ENCODE results near the gene HELZ.

The HELZ gene

GRCh38 chr17:67026341-67026740 is 218.7 kb downstream of the HELZ start:
- Histone ChIP-seq H4K91ac (ENCODE audit: low read depth, low read length) (no peak overlapping the region), H3K4me2 (ENCODE audit: low read length) (no peak overlapping the region), H3K18ac (ENCODE audit: low read length) (no peak overlapping the region), H2BK5ac (ENCODE audit: low read depth, low read length, poor library complexity) (no peak overlapping the region), H4K12ac (ENCODE audit: low read depth, low read length) (no peak overlapping the region), H3K79me2 (ENCODE audit: control insufficient read depth, insufficient read depth, low read length, poor library complexity) (no peaks in the 10 kb centered on the region), H3K79me1 (ENCODE audit: low read length) (no peaks in the 10 kb centered on the region), H3K36me3 (ENCODE audit: control insufficient read depth in 1 of 2, insufficient read depth in 2 of 2, low read length in 2 of 2) (peaks cover 23 to 34% of the 10 kb centered on the region in 2 experiments), H3K27me3 (ENCODE audit: insufficient read depth, low read length) (no peaks in the 10 kb centered on the region), H3K4me1 (ENCODE audit: control insufficient read depth in 1 of 2, insufficient read depth in 2 of 2, low read length in 2 of 2) (peaks cover 0 to 4% of the 10 kb centered on the region in 2 experiments), H3K27ac (ENCODE audit: low read depth, low read length) (no peak overlapping the region), H3K4me3 (ENCODE audit: low read depth, low read length) (peak overlapping the region; percentile 43), H2BK12ac (ENCODE audit: low read length) (no peak overlapping the region), H3K4ac (ENCODE audit: low read depth, low read length) (no peak overlapping the region), H3K9me3 (ENCODE audit: insufficient read depth, low read depth, low read length) (no peaks in the 10 kb centered on the region), H3K23ac (ENCODE audit: low read length) (peak overlapping the region; percentile 50), H4K8ac (ENCODE audit: low read depth, low read length) (no peak overlapping the region), H2AK5ac (ENCODE audit: low read length) (no peak overlapping the region), H3K14ac (ENCODE audit: low read length) (no peak overlapping the region), H3K9ac (ENCODE audit: low read length) (peak overlapping the region; percentile 7), H2BK120ac (ENCODE audit: insufficient read depth, low read length, poor library complexity) (no peak overlapping the region), H2AFZ (ENCODE audit: insufficient read depth, low read length, poor library complexity) (no peak overlapping the region)
- WGBS (ENCODE audit: extremely low coverage, insufficient coverage, insufficient read length) = 100% methylated on average over 2 of the region's 2 CpGs
- no peak for DNase-seq

- peaks cover 0 to 4% of the 10 kb centered on the region in 2 experiments for H3K4me1 ChIP-seq (ENCODE audit: control insufficient read depth in 1 of 2, insufficient read depth in 2 of 2, low read length in 2 of 2)
- no peaks in the 10 kb centered on the region for H3K79me1 ChIP-seq (ENCODE audit: low read length)
- no CpG with 5 or more reads among the region's 20 CpGs for WGBS (ENCODE audit: extremely low coverage, insufficient coverage, insufficient read length)
- H3K36me3 ChIP-seq (ENCODE audit: control insufficient read depth in 1 of 2, insufficient read depth in 2 of 2, low read length in 2 of 2) = peaks cover 17 to 32% of the 10 kb centered on the region in 2 experiments
- DNase-seq = no peak
- no peaks in the 10 kb centered on the region for H3K79me2 ChIP-seq (ENCODE audit: control insufficient read depth, insufficient read depth, low read length, poor library complexity)
- no peaks in the 10 kb centered on the region for H3K27me3 ChIP-seq (ENCODE audit: insufficient read depth, low read length)
- H3K4me3 ChIP-seq (ENCODE audit: low read depth, low read length) = no peak overlapping the region
- no peak overlapping the region for H2AK5ac ChIP-seq (ENCODE audit: low read length)
- H2BK12ac ChIP-seq (ENCODE audit: low read length) = no peak overlapping the region
- H4K91ac ChIP-seq (ENCODE audit: low read depth, low read length) = no peak overlapping the region
- H3K4me2 ChIP-seq (ENCODE audit: low read length) = no peak overlapping the region
- H4K12ac ChIP-seq (ENCODE audit: low read depth, low read length) = no peak overlapping the region
- H3K27ac ChIP-seq (ENCODE audit: low read depth, low read length) = no peak overlapping the region
- H2BK5ac ChIP-seq (ENCODE audit: low read depth, low read length, poor library complexity) = no peak overlapping the region
- no peak overlapping the region for H3K18ac ChIP-seq (ENCODE audit: low read length)
- no peak overlapping the region for H3K4ac ChIP-seq (ENCODE audit: low read depth, low read length)
- H4K8ac ChIP-seq (ENCODE audit: low read depth, low read length) = no peak overlapping the region
- no peak overlapping the region for H2BK120ac ChIP-seq (ENCODE audit: insufficient read depth, low read length, poor library complexity)
- H2AFZ ChIP-seq (ENCODE audit: insufficient read depth, low read length, poor library complexity) = no peak overlapping the region
- no peak overlapping the region for H3K23ac ChIP-seq (ENCODE audit: low read length)
- no peaks in the 10 kb centered on the region for H3K9me3 ChIP-seq (ENCODE audit: insufficient read depth, low read depth, low read length)
- H3K14ac ChIP-seq (ENCODE audit: low read length) = no peak overlapping the region
- no peak overlapping the region for H3K9ac ChIP-seq (ENCODE audit: low read length)
Observed at GRCh38 chr17:67025216-67025792, 219.7 kb downstream of the HELZ start.

GRCh38 chr17:67024736-67025135 is 220.3 kb downstream of the HELZ start:
- Histone ChIP-seq H3K36me3 (ENCODE audit: control insufficient read depth in 1 of 2, insufficient read depth in 2 of 2, low read length in 2 of 2) (peaks cover 17 to 32% of the 10 kb centered on the region in 2 experiments), H3K27me3 (ENCODE audit: insufficient read depth, low read length) (no peaks in the 10 kb centered on the region), H3K23ac (ENCODE audit: low read length) (no peak overlapping the region), H3K79me2 (ENCODE audit: control insufficient read depth, insufficient read depth, low read length, poor library complexity) (no peaks in the 10 kb centered on the region), H3K9ac (ENCODE audit: low read length) (no peak overlapping the region), H3K9me3 (ENCODE audit: insufficient read depth, low read depth, low read length) (no peaks in the 10 kb centered on the region), H3K4ac (ENCODE audit: low read depth, low read length) (no peak overlapping the region), H4K12ac (ENCODE audit: low read depth, low read length) (no peak overlapping the region), H3K4me1 (ENCODE audit: control insufficient read depth in 1 of 2, insufficient read depth in 2 of 2, low read length in 2 of 2) (peaks cover 0 to 4% of the 10 kb centered on the region in 2 experiments), H2BK5ac (ENCODE audit: low read depth, low read length, poor library complexity) (no peak overlapping the region), H4K91ac (ENCODE audit: low read depth, low read length) (no peak overlapping the region), H3K18ac (ENCODE audit: low read length) (no peak overlapping the region), H3K4me3 (ENCODE audit: low read depth, low read length) (no peak overlapping the region), H2BK120ac (ENCODE audit: insufficient read depth, low read length, poor library complexity) (no peak overlapping the region), H3K4me2 (ENCODE audit: low read length) (no peak overlapping the region), H2BK12ac (ENCODE audit: low read length) (no peak overlapping the region), H3K14ac (ENCODE audit: low read length) (no peak overlapping the region), H3K27ac (ENCODE audit: low read depth, low read length) (no peak overlapping the region), H4K8ac (ENCODE audit: low read depth, low read length) (no peak overlapping the region), H3K79me1 (ENCODE audit: low read length) (no peaks in the 10 kb centered on the region), H2AFZ (ENCODE audit: insufficient read depth, low read length, poor library complexity) (no peak overlapping the region), H2AK5ac (ENCODE audit: low read length) (no peak overlapping the region)
- no CpG with 5 or more reads among the region's 17 CpGs for WGBS (ENCODE audit: extremely low coverage, insufficient coverage, insufficient read length)
- no peak for DNase-seq

GRCh38 chr17:67022451-67022810 is 222.6 kb downstream of the HELZ start:
- H2AK5ac ChIP-seq (ENCODE audit: low read length) = no peak overlapping the region
- no CpG with 5 or more reads among the region's 12 CpGs for WGBS (ENCODE audit: extremely low coverage, insufficient coverage, insufficient read length)
- H3K79me1 ChIP-seq (ENCODE audit: low read length) = no peaks in the 10 kb centered on the region

More at GRCh38 chr17:67022451-67022810, 222.6 kb downstream of the HELZ start:
- Histone ChIP-seq H3K14ac (ENCODE audit: low read length) (no peak overlapping the region), H4K91ac (ENCODE audit: low read depth, low read length) (no peak overlapping the region), H3K9me3 (ENCODE audit: insufficient read depth, low read depth, low read length) (no peaks in the 10 kb centered on the region), H3K23ac (ENCODE audit: low read length) (no peak overlapping the region), H3K4me1 (ENCODE audit: control insufficient read depth in 1 of 2, insufficient read depth in 2 of 2, low read length in 2 of 2) (peaks cover 0 to 4% of the 10 kb centered on the region in 2 experiments), H2BK120ac (ENCODE audit: insufficient read depth, low read length, poor library complexity) (no peak overlapping the region), H3K27ac (ENCODE audit: low read depth, low read length) (no peak overlapping the region), H3K9ac (ENCODE audit: low read length) (no peak overlapping the region), H3K4ac (ENCODE audit: low read depth, low read length) (no peak overlapping the region), H3K27me3 (ENCODE audit: insufficient read depth, low read length) (no peaks in the 10 kb centered on the region), H2BK12ac (ENCODE audit: low read length) (no peak overlapping the region), H3K79me2 (ENCODE audit: control insufficient read depth, insufficient read depth, low read length, poor library complexity) (no peaks in the 10 kb centered on the region), H2BK5ac (ENCODE audit: low read depth, low read length, poor library complexity) (no peak overlapping the region), H3K36me3 (ENCODE audit: control insufficient read depth in 1 of 2, insufficient read depth in 2 of 2, low read length in 2 of 2) (peaks cover 29 to 44% of the 10 kb centered on the region in 2 experiments), H3K18ac (ENCODE audit: low read length) (no peak overlapping the region), H2AFZ (ENCODE audit: insufficient read depth, low read length, poor library complexity) (no peak overlapping the region), H3K4me3 (ENCODE audit: low read depth, low read length) (no peak overlapping the region), H4K8ac (ENCODE audit: low read depth, low read length) (no peak overlapping the region), H4K12ac (ENCODE audit: low read depth, low read length) (no peak overlapping the region), H3K4me2 (ENCODE audit: low read length) (no peak overlapping the region)
- no peak for DNase-seq
